ENCODE data around the gene CDNF.

GRCh38 chr10:14800397-14800796 is 37.4 kb downstream of the CDNF start:
- TF ChIP-seq CTCF (optimal IDR thresholded peaks at IDR 0.05 in 1 of 3, IDR thresholded peaks at IDR 0.05 in 1 of 3, conservative IDR thresholded peaks at IDR 0.05 in 1 of 3; ENCODE audit: extremely low read depth in 1 of 3, insufficient read depth in 2 of 3, low read length in 3 of 3) (no peak), EZH2 (IDR thresholded peaks at IDR 0.05; ENCODE audit: low read length) (no peak)
